ENCODE data around the gene SYTL2.

The SYTL2 gene

GRCh38 chr11:85647604-85648299, 163.2 kb downstream of the SYTL2 start, which contains the start of gene TMEM126A:
TSS of gene TMEM126A (plus strand) at chr11:85647967. CDS start at chr11:85650256, 2,289 bp downstream.
- peak; percentile 88 to 90 for DNase-seq

DNA sequence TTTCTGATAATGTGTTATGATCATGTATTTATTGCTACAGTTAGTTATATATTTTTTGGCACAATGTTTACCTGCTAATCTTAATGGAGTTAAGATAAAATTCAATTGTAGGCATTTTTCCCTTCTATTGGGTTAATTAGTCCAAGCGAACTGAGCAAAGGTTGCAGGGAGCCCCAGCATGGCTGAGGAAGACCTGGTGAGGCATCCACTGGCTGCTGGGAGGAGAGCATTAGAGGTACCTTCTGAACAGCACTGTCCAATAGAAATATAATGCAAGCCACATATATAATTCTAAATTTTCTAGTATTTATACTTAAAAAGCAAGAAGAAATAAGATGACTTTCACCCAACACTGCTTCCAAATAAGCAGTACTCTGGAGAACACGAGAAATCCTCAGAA, 163.9 kb downstream of the SYTL2 start:
- no peak for DNase-seq
